Endometrium (tissue), 2 donors: ENCODE data around the gene WFS1.

Source experiments
- FAIRE-seq: peaks from 2 replicates; lab custom pipeline; 2012; peaks lifted over from hg19 to GRCh38; lab: Jason Lieb, UNC
- donor health status: control.
- donor health status: control.

The WFS1 gene

GRCh38 chr4:6259886-6260285 is 9.8 kb upstream of the WFS1 start:
- no peak for FAIRE-seq

DNA sequence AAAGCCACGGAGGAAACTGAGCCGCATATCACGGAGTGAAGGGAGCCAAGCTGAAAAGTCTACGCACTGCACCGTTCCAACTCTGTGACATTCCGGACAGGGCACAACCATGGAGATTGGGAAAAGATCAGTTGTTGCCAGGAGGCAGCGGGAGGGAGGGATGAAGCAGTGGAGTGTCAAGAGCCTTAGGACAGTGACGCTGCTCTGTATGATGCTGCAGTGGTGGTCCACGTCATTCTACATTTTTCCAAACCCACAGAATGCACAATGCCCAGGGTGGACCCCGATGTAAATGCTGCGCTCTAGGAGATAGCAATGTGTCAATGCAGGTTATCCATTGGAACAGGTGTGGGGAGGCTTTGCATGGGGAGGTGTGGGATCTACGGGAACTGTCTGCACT is 7.5 kb upstream of the WFS1 start:
- no peak for FAIRE-seq

- FAIRE-seq = no peak
These were observed 6.7 kb upstream of the WFS1 start for GRCh38 chr4:6262847-6263487.

- no peak for FAIRE-seq
These were observed 6.0 kb upstream of the WFS1 start for GRCh38 chr4:6263526-6264224.

- no peak for FAIRE-seq
These were observed 5.5 kb upstream of the WFS1 start for GRCh38 chr4:6264225-6264540.

DNA sequence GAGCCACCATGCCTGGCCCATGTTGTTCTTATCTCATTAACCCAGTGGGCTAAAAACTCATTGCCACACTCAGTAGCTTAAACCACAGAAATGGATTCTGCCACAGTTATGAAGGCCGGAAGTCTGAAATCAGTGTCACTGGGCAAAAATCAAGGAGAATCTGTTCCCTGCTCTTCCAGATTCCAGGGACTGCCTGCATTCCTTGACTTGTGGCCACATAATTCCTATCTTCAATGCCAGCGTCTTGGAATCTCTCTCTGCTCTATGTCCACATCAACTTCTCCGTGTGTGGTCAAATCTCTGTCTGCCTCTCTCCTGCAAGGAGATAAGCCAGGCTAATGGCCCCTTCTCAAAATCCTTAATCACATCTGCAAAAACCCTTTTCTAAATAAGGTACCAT is 4.1 kb upstream of the WFS1 start:
- no peak for FAIRE-seq

DNA sequence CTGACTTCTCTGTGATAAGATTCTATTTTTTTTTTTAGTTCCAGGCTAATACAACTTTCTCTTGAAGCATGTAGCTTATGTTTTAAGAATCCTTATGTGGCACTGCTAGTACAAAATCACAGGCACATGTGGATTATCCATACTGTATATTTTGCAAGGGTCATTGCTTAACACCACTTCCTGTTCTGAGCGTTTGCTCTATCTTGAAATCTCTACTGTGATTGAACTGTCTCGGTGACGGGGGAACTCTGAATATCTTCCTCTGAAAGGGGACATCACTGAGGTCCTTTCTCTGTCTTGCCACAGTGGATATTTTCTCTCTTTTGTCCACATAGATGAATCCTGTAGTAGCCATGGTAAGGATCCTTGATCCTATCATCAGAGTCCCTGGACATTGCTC is 2.1 kb upstream of the WFS1 start:
- no peak for FAIRE-seq

DNA sequence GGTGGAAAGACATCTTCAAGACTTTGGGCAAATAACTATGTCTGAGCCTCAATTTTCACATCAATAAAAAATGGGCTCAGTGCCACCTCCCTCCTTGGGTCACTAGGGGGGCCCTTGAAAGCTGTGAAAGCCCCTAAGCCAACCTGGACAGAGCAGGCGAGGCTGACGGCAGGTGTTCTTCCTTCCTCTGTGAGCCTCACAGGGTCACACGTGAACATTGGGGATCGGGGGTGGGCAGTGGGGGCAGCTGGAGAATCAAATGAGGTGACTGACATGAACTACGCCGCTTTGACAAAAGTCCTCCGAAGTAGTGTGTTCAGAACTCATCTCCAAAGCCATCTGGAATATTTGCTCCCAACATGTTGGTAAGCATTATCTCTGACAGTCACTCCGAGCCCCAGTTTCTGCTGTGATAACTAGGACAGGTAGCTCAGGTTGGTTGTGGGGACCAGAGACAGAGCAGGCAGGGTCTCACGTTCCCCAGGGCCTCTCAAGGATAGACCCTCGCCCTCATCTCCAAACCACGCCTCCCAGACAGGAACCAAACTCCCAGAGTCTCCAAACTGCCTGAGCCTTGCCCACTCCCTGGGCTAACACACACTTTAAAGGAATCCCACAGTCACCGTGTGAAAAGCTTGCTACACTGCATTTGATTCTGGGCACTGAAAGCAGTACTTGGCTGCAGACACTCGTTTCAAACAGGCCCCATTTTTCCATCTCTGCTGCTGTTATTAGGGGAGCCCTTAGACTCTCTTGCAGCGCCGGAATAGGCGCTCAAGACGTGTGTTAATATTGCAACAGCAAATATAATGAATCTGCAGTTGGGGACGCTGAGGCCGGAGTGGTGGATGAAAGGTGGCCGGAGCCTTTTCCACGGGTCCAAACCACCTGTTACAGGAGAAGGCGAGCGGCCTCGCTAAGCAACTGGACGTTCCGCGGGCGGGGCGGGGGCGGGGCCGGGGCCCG is 717 bp upstream of the WFS1 start:
- no peak for FAIRE-seq

DNA sequence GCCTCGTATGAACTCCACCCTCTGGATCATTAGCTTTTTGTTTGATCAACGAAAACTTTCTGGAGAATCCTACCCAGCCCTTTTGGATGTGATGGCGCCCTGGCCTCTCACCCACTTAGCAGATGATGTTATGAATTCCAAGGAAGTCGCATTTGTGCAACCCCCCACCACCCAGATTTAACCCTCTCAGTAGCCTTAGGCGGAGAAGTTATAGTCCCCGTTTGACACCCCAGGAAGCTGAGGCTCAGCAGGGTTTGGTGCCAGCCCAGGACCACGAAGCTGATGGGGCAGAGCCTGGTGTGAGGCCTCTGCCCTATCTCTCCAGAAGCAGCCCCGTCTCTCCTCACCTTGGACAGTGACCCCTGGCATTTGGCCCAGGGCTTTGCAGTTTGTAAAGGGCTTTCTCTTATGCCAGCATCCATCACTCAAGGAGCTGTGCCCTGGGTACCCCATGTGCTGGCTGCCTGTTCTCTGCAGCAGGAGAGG is 1.0 kb downstream of the WFS1 start:
- FAIRE-seq = no peak

DNA sequence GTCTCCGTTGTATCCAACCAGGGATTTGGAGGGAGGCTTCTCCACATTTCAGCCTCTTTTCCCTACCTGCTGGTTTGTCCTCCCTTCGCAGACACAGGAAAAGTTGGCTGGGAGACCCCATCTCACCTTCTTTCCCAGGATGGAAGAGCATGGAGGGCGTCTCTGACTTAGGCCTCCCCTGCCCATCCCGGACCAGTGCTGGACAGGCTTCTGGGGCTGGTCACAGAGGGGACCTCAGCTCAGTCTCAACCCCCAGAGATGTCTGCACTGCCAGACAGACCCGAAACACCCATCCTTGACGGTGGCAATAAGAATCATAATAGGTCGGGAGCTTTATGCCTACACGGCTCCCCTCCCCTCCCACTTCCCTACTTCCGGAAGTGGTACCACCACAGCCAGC is 1.6 kb downstream of the WFS1 start:
- no peak for FAIRE-seq

GRCh38 chr4:6271701-6272465 is 2.2 kb downstream of the WFS1 start:
- no peak for FAIRE-seq

GRCh38 chr4:6272863-6273660 is 3.4 kb downstream of the WFS1 start:
- no peak for FAIRE-seq

DNA sequence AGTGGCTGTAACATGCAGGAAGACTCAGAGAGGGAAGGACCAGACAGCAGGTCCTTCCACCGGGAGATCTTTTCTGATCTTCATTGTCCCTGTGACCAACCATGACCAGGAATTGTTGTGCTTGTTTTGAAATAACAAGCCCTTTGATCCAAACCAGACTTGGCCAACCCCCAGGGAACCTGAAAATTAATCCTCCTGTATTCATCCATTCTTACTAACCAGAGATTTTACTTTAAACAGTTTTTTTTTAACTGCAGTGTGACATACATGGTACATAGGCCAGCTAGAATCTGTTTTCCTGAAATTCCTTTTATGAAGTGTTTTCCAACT is 4.0 kb downstream of the WFS1 start:
- FAIRE-seq = no peak

DNA sequence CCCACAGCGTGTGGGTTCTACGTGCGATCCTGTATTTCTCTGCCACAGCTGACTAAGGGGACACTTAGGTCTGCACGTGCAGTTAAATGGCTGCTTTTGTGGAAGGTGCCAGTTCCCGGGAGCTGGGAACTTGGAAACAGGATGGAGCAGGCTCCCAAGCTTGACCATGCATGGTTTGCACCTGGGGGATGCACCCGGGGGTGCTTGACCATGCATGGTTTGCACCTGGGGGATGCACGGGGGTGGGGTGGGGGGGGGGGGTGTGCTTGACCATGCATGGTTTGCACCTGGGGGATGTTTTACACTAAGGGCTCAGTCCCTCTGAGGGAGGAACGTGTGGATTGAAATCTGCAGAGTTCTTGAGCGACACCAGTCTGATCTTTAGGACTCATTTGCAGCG is 5.7 kb downstream of the WFS1 start:
- no peak for FAIRE-seq

DNA sequence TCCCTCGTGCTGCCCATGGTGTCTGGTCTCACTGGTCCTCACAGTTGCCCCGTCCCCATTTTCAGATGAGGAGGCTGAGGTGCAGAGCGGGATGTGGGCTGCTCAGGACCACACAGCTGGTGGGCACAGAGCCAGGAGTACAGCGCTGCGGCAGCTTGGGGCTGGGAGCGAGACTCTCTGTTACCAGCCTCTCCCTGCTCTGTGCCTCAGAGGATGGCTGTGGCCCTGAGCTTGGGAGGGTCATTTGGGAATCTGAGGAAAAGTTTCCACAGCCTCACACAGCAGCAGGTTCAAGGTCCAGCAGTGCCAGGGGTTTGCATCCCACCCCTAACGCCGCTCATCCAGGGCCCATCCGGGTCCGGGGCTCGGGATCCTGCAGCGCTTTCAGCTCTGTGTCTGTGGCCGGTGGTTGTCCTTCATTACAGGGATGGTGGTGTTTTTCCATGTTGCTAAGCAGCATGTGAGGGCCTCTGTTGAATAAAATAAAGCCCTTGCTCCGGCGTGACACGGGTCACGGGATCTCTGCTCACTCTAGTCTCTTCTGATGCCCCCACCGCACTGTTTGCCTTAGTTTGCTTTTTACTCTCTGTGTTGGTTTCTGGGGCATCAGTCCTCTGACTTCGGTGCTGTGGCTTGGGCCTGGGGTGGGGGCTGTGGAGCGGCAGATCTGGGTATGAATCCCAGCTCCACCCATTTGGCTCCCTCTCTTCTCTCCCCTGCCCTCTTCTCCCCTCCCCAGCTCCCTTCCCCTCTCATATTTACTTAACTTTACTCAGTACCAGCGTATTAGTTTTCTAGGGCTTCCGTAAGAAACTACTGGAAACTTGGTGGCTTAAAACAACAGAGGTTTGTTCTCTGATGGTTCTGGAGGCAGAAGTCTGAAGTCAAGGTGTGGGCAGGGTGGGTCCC is 6.5 kb downstream of the WFS1 start:
- FAIRE-seq = no peak

DNA sequence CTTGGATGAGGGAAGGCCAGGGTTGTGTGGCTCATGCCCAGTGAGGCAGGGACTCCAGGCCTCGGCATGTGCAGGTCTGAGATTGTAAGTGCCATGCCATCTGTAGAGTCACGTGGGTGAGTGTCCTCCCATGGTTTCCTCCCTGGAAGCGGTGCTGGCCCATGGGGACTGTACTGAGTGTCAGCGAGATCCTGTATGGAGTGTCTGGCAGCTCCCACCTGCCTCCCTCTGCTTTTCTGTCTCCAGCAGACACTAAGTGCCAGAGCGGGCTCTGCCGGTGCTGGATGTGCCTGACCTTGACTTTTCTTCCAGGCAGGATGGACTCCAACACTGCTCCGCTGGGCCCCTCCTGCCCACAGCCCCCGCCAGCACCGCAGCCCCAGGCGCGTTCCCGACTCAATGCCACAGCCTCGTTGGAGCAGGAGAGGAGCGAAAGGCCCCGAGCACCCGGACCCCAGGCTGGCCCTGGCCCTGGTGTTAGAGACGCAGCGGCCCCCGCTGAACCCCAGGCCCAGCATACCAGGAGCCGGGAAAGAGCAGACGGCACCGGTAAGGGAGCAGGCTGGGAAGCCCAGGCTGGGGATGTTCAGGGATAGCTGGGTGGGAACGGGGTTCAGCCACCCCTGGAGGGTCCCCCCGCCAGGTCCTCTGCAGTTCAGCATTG is 7.6 kb downstream of the WFS1 start:
- no peak for FAIRE-seq

DNA sequence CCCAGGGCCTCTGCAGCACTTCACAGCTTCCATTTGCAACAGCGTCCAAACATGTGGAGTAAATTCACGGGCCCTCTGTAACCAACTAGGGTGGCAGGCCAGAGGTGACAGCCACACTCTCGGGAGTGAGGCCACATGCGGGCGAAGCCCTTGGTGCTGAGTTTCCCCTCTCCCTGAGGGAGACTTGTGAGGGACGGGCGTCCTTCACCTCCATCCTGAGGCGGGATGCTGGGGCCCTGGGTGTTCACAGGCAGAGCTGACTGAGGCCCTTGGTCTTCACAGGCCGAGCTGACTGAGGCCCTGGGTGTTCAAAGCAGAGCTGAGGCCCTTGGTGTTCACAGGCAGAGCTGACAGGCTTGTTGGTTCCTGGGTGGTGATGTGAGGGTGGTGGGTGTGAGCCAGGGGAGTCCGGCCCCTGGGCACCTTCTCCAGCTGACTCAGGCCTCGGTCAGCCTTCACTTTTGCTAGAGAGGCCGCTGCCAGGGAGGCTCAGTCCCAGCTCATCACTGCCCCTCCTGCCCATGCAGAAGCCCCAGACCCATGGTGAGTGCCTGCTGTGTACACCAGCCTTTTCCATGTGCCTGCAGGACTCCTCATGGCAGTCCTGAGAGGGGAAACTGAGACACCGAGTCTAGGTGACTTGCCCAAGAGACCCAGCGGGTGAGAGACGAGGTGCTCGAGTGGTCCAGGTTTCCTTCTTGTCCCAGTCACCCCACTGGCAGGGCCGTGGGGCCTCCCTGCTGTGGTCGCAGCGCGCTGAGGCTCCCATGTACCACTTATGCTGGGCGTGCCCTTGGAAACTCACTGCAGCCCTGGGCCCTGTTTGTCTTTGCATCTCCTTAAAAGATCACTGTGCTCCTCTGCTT is 8.5 kb downstream of the WFS1 start:
- no peak for FAIRE-seq

- FAIRE-seq = no peak
These were observed 9.1 kb downstream of the WFS1 start for GRCh38 chr4:6278801-6279197.
